Endothelial cell of umbilical vein (primary cell): ENCODE results near the gene TRIM24. TPM values are rescaled to one million over a fixed set of nuclear protein-coding genes. Genes with fewer than 3 reads are reported as not detected.

Source experiments
- BruUV-seq: library from RNA; stranded (reverse); fragments of 400-500 nt; replicated peaks from 2 replicates; lab custom pipeline; 2021; lab: Mats Ljungman, UMichigan
- CTCF ChIA-PET: fragments of 300-600, 350-600 bp; sonication (Branson Sonifier 250); formaldehyde crosslinking; loops from one replicate; lab custom pipeline; 2021; ENCODE audit warnings: antibody characterized with exemption, inconsistent platforms; lab: Charles Lee
- POLR2A ChIA-PET: fragments of 300-600, 350-600 bp; sonication (Branson Sonifier 250); formaldehyde crosslinking; loops from one replicate; lab custom pipeline; 2021; ENCODE audit warnings: antibody characterized with exemption, inconsistent platforms; lab: Charles Lee
- DNase-seq: peaks from one replicate; pipeline ENCODE4 v3.0.0-alpha.2; 2011; ENCODE audit warnings: low read depth, low spot score
- FAIRE-seq: peaks from 2 replicates; lab custom pipeline; 2011; peaks lifted over from hg19 to GRCh38; lab: Jason Lieb, UNC
- H2AFZ ChIP-seq: 2 replicates; pipeline ENCODE4 v1.6.0; 2012; ENCODE audit warnings: low read depth, low read length, control low read depth, inconsistent platforms
- H3K27ac ChIP-seq: 2 replicates; pipeline ENCODE4 v1.5.1; 2011; ENCODE audit warnings: low read depth, mild to moderate bottlenecking, control low read depth, low read length, moderate library complexity; ENCODE audit not compliant: insufficient read depth
- H3K27me3 ChIP-seq, 2 experiments: 2 replicates each; pipeline versions ENCODE4 v1.6.0 to v1.6.1; 2011; ENCODE audit warnings: low read length in 2 of 2, mixed read lengths in 1 of 2; ENCODE audit not compliant: control insufficient read depth in 2 of 2, insufficient read depth in 2 of 2
- H3K36me3 ChIP-seq, 2 experiments: 2 replicates in 1 of 2; 3 replicates in 1 of 2; pipeline ENCODE4 v1.5.1; 2011; ENCODE audit warnings: low read length in 2 of 2, mild to moderate bottlenecking in 1 of 2, moderate library complexity in 1 of 2; ENCODE audit not compliant: control insufficient read depth in 2 of 2, insufficient read depth in 2 of 2; ENCODE audit errors: extremely low read depth in 1 of 2
- H3K4me1 ChIP-seq: 3 replicates; pipeline ENCODE4 v1.5.1; 2011; ENCODE audit warnings: mild to moderate bottlenecking, low read length; ENCODE audit not compliant: control insufficient read depth, insufficient read depth; ENCODE audit errors: extremely low read depth
- H3K4me2 ChIP-seq: 2 replicates; pipeline ENCODE4 v1.6.1; 2011; ENCODE audit warnings: low read length, control low read depth, mixed read lengths; ENCODE audit not compliant: insufficient read depth
- H3K4me3 ChIP-seq, 3 experiments: fragments of 200-600 bp in 1 of 3; sonication (generic), shearing (Covaris generic) in 1 of 3; replicated peaks in 1 of 3; 2 replicates each; pipeline ENCODE4 v1.5.1; 2011 to 2016; ENCODE audit warnings: control low read depth in 3 of 3, low read length in 3 of 3, mild to moderate bottlenecking in 2 of 3, inconsistent platforms in 1 of 3, low read depth in 1 of 3, moderate library complexity in 1 of 3; ENCODE audit not compliant: insufficient read depth in 1 of 3
- H3K79me2 ChIP-seq: 2 replicates; pipeline ENCODE4 v1.6.0; 2012; ENCODE audit warnings: low read length, inconsistent platforms; ENCODE audit not compliant: control insufficient read depth, insufficient read depth
- H3K9ac ChIP-seq: replicated peaks from 2 replicates; pipeline ENCODE3; 2011; ENCODE audit warnings: low read length, control low read depth; ENCODE audit not compliant: insufficient read depth; ENCODE audit errors: extremely low read depth
- H3K9me1 ChIP-seq: replicated peaks from 3 replicates; pipeline ENCODE4 v1.6.0; 2011; ENCODE audit warnings: mild to moderate bottlenecking, low read length; ENCODE audit not compliant: control insufficient read depth, insufficient read depth; ENCODE audit errors: extremely low read depth
- H3K9me3 ChIP-seq: replicated peaks from 2 replicates; pipeline ENCODE4 v1.5.1; 2012; ENCODE audit warnings: low read length, inconsistent platforms; ENCODE audit not compliant: control insufficient read depth, insufficient read depth
- H4K20me1 ChIP-seq: replicated peaks from 2 replicates; pipeline ENCODE3; 2011; ENCODE audit warnings: mild to moderate bottlenecking, low read length; ENCODE audit not compliant: control insufficient read depth, insufficient read depth; ENCODE audit errors: extremely low read depth
- CTCF ChIP-seq, 2 donors: IDR thresholded peaks; 1 replicate in 1 of 2; 2 replicates in 1 of 2; pipeline ENCODE4 v1.5.1; 2011; ENCODE audit warnings: low read length in 2 of 2, mild to moderate bottlenecking in 2 of 2, moderate library complexity in 2 of 2, control low read depth in 1 of 2, inconsistent platforms in 1 of 2, low read depth in 1 of 2; ENCODE audit not compliant: insufficient read depth in 1 of 2; ENCODE audit errors: extremely low read depth in 1 of 2
- EZH2 ChIP-seq: IDR thresholded peaks from 2 replicates; pipeline ENCODE4 v1.6.1; 2012; ENCODE audit warnings: borderline replicate concordance, low read depth, mild to moderate bottlenecking, moderate library complexity, low read length, inconsistent platforms; ENCODE audit not compliant: severe bottlenecking
- FOS ChIP-seq: IDR thresholded peaks from 2 replicates; pipeline ENCODE4 v1.6.1; 2011; ENCODE audit warnings: mild to moderate bottlenecking, low read length, moderate library complexity, borderline replicate concordance; ENCODE audit not compliant: insufficient read depth
- GATA2 ChIP-seq: IDR thresholded peaks from 2 replicates; pipeline ENCODE4 v1.7.0; 2011; ENCODE audit warnings: low read depth, mild to moderate bottlenecking, moderate library complexity, mixed read lengths, low read length; ENCODE audit not compliant: insufficient read length, insufficient read depth
- JUN ChIP-seq: IDR thresholded peaks from 2 replicates; pipeline ENCODE4 v1.6.1; 2011; ENCODE audit warnings: borderline replicate concordance, low read depth; ENCODE audit not compliant: insufficient read length, insufficient read depth
- MAX ChIP-seq: IDR thresholded peaks from 2 replicates; pipeline ENCODE4 v1.6.1; 2011; ENCODE audit not compliant: insufficient read depth, insufficient read length
- MYC ChIP-seq: IDR thresholded peaks from one replicate; pipeline ENCODE4 v1.6.1; 2011; ENCODE audit warnings: mild to moderate bottlenecking, low read depth, low read length
- POLR2A ChIP-seq: IDR thresholded peaks from 2 replicates; pipeline ENCODE4 v1.6.1; 2012; ENCODE audit warnings: low read depth, mild to moderate bottlenecking, control low read depth, low read length
- POLR2AphosphoS5 ChIP-seq: IDR thresholded peaks from 2 replicates; pipeline ENCODE4 v1.6.1; 2012; ENCODE audit warnings: low read depth, mild to moderate bottlenecking, control low read depth, low read length, moderate library complexity; ENCODE audit not compliant: insufficient read depth
- dilution Hi-C: fragments of 300-500 bp; cut with MboI; formaldehyde crosslinking; loops from one replicate; pipeline ENCODE4 v1.15.0; 2019; ENCODE audit warnings: low sequenced_read_pairs; ENCODE audit not compliant: extremely low pct_ligation_motif_present
- intact Hi-C: fragments of 100-400 bp; cut with micrococcal nuclease; formaldehyde crosslinking; loops from one replicate; pipeline ENCODE4 v1.10.0; 2022
- polyA plus RNA-seq, 4 experiments: library from polyadenylated mRNA; depleted of rRNA in 3 of 4; stranded (reverse) in 3 of 4; unstranded in 1 of 4; fragments of >200 nt; gene quantifications; 2 replicates each; pipeline versions ENCODE4 v1.2.1 to v1.2.3, GENCODE V29; 2011 to 2012; ENCODE audit warnings: missing spikeins in 1 of 4
- total RNA-seq: library from RNA; stranded (reverse); gene quantifications from 2 replicates; pipeline ENCODE4 v1.2.3, GENCODE V29; 2021

The TRIM24 gene
- total and polyA plus RNA-seq, 2 donors (not counting 3 experiments of a cell fraction or from before 2014, with no cell fraction given), result 9.1 to 26.1 TPM

GRCh38 chr7:138568655-138569054, 108.6 kb downstream of the TRIM24 start:
- H3K4me2 ChIP-seq, result no peak overlapping the region
- ChIA-PET POLR2A (no interaction called here), CTCF (interaction anchor here (0.7 to 1.2 kb wide), 2 partner anchors 13 to 170 kb away, joined by 3 to 4 read pairs; no protein-coding TSS in a partner anchor)
- TF ChIP-seq MYC (no peak), MAX (no peak), FOS (no peak), GATA2 (no peak), CTCF (IDR thresholded peaks at IDR 0.05; ENCODE audit: extremely low read depth in 1 of 2, insufficient read depth in 1 of 2, low read depth in 1 of 2, low read length in 2 of 2) (no peak)
- no peak overlapping the region for H3K4me3 ChIP-seq
- DNase-seq, result no peak
- H3K36me3 ChIP-seq, result peaks cover 4 to 10% of the 10 kb centered on the region in 2 experiments
- dilution Hi-C loops, result no loop called here
- H3K9me1 ChIP-seq, result no peaks in the 10 kb centered on the region
- no peak overlapping the region for H3K27ac ChIP-seq
- FAIRE-seq, result no peak
- no peak overlapping the region for H2AFZ ChIP-seq
- no peaks in the 10 kb centered on the region for H3K27me3 ChIP-seq
- H3K79me2 ChIP-seq, result no peaks in the 10 kb centered on the region
- H3K4me1 ChIP-seq, result no peaks in the 10 kb centered on the region
- H3K9ac ChIP-seq, result no peak overlapping the region
- BruUV-seq, result no TSS peak
- no peaks in the 10 kb centered on the region for H3K9me3 ChIP-seq
- intact Hi-C loops, result no loop called here
- H4K20me1 ChIP-seq, result no peaks in the 10 kb centered on the region

GRCh38 chr7:138569418-138569817, 109.4 kb downstream of the TRIM24 start:
- Histone ChIP-seq H3K27me3 (no peaks in the 10 kb centered on the region), H3K4me1 (no peaks in the 10 kb centered on the region), H3K9me1 (no peaks in the 10 kb centered on the region), H3K9ac (no peak overlapping the region), H3K9me3 (no peaks in the 10 kb centered on the region), H3K4me3 (no peak overlapping the region), H3K79me2 (no peaks in the 10 kb centered on the region), H3K4me2 (no peak overlapping the region), H2AFZ (no peak overlapping the region), H3K36me3 (peaks cover 3 to 8% of the 10 kb centered on the region in 2 experiments), H3K27ac (no peak overlapping the region), H4K20me1 (no peaks in the 10 kb centered on the region)
- POLR2A ChIA-PET, result no interaction called here
- intact Hi-C loops, result no loop called here
- FAIRE-seq (no peak), DNase-seq (no peak)
- BruUV-seq, result no TSS peak
- CTCF ChIA-PET, result no interaction called here
- no peak for TF ChIP-seq POLR2A
- TF ChIP-seq MAX, result no peak
- TF ChIP-seq GATA2, result no peak
- TF ChIP-seq MYC, result no peak
- TF ChIP-seq JUN, result no peak
- TF ChIP-seq CTCF (IDR thresholded peaks at IDR 0.05; ENCODE audit: extremely low read depth in 1 of 2, insufficient read depth in 1 of 2, low read depth in 1 of 2, low read length in 2 of 2), result no peak
- TF ChIP-seq EZH2, result no peak
- TF ChIP-seq POLR2AphosphoS5, result no peak
- dilution Hi-C loops, result no loop called here
